Ovary (tissue), 3 donors: ENCODE data around the gene ZNF587.

Experiments used
- POLR2A ChIP-seq: fragments of 450-650 bp; IDR thresholded peaks from one replicate; pipeline ENCODE4 v1.6.1; 2017; ENCODE audit warnings: antibody characterized with exemption, mild to moderate bottlenecking, moderate library complexity
- TF ChIP-seq, protein P1 (sequence below), 3 donors: fragments of 450-650 bp in 2 of 3; fragments of 200-600 bp in 1 of 3; IDR thresholded peaks; one replicate each; pipeline versions ENCODE4 v1.5.1 to v1.8.0; 2016 to 2022; ENCODE audit warnings: antibody characterized with exemption in 3 of 3, mild to moderate bottlenecking in 1 of 3
- donor health status: DM: no; HTN: no; CAD: no.

DNA sequence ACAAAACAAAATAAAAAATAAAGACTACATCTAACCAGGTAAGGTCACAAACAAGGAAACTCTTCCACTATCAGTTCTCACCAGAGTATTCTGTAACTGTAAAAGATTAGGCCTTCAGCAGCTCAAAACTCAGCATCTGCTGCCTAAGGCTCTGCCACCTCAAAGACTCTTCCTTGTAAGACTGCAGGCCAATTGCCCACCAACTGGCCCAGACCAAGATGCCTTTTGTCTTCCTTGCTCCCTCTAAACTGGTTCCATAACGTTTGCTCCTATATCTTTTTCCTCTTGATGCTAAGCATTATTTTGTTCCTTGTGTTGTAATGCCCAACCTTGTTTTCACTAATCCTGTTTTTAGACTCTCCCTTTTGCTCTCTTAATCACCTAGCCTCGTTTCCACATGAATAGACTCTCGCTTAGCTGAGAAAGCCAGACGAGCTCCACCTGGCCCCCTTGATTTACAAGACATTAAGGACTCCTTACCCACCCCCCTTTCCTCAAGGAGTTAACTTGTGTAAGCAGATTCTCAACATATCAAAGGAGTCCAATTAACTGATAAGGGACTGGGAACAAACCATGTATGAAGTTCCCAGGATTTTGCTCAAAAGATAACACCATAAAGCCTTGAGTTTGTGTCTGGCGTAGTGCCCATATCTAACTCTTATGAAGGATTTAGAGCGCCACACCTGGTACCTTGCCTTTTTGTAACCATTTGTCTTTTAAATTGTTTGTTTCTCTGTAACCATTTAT is 37.7 kb downstream of the ZNF587 start:
- TF ChIP-seq, protein P1, sequence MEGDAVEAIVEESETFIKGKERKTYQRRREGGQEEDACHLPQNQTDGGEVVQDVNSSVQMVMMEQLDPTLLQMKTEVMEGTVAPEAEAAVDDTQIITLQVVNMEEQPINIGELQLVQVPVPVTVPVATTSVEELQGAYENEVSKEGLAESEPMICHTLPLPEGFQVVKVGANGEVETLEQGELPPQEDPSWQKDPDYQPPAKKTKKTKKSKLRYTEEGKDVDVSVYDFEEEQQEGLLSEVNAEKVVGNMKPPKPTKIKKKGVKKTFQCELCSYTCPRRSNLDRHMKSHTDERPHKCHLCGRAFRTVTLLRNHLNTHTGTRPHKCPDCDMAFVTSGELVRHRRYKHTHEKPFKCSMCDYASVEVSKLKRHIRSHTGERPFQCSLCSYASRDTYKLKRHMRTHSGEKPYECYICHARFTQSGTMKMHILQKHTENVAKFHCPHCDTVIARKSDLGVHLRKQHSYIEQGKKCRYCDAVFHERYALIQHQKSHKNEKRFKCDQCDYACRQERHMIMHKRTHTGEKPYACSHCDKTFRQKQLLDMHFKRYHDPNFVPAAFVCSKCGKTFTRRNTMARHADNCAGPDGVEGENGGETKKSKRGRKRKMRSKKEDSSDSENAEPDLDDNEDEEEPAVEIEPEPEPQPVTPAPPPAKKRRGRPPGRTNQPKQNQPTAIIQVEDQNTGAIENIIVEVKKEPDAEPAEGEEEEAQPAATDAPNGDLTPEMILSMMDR (IDR thresholded peaks at IDR 0.05): no peak
- no peak for TF ChIP-seq POLR2A
